LNCaP clone FGC (cell line): ENCODE data around the gene MEPCE.

Experiments used
- DNase-seq: peaks from one replicate; pipeline ENCODE4 v3.0.0-alpha.2; 2011; ENCODE audit warnings: low read depth
- H3K4me3 ChIP-seq: 2 replicates; pipeline ENCODE4 v1.5.1; 2011; ENCODE audit warnings: mild to moderate bottlenecking, low read depth, low read length, control low read depth
- CTCF ChIP-seq: IDR thresholded peaks from 2 replicates; pipeline ENCODE4 v1.5.1; 2012; ENCODE audit warnings: mild to moderate bottlenecking; ENCODE audit not compliant: control insufficient read depth, insufficient read depth; ENCODE audit errors: extremely low read depth

MEPCE gene

GRCh38 chr7:100389437-100390088, 40.1 kb upstream of the MEPCE start:
- TF ChIP-seq CTCF: no peak
- no peak overlapping the region for H3K4me3 ChIP-seq
- no peak for DNase-seq

- DNase-seq: no peak
- TF ChIP-seq CTCF: no peak
- no peak overlapping the region for H3K4me3 ChIP-seq
Measured at GRCh38 chr7:100390286-100391009, 39.2 kb upstream of the MEPCE start.

GRCh38 chr7:100393233-100393905, 36.3 kb upstream of the MEPCE start:
- no peak overlapping the region for H3K4me3 ChIP-seq
- no peak for DNase-seq
- TF ChIP-seq CTCF: no peak

GRCh38 chr7:100394077-100394476, 35.6 kb upstream of the MEPCE start:
- no peak for TF ChIP-seq CTCF
- no peak overlapping the region for H3K4me3 ChIP-seq
- no peak for DNase-seq

GRCh38 chr7:100396421-100396982, 33.1 kb upstream of the MEPCE start:
- no peak for TF ChIP-seq CTCF
- DNase-seq: no peak
- H3K4me3 ChIP-seq: no peak overlapping the region

GRCh38 chr7:100397315-100398081, 32.1 kb upstream of the MEPCE start:
- H3K4me3 ChIP-seq: no peak overlapping the region
- TF ChIP-seq CTCF: no peak
- no peak for DNase-seq
